Activated CD4-positive, alpha-beta T cell treated with anti-CD3 and anti-CD28 coated beads, Interleukin-2, amount 10 ng/mL, durations not matched to agents 7 days and 5 days (primary cell): ENCODE results near the gene RNASEL. TPM values are rescaled to one million over a fixed set of nuclear protein-coding genes. Genes with fewer than 3 reads are reported as not detected.
"Not testable (repeated sequence)": the region's sequence is repeated elsewhere in the genome, so short reads cannot be mapped to it uniquely, and the experiment has no call there.

Source experiments
- CTCF ChIA-PET: fragments of 350-600 bp; sonication (Branson Sonifier 250); formaldehyde crosslinking; loops from one replicate; lab custom pipeline; 2021; ENCODE audit warnings: antibody characterized with exemption; lab: Charles Lee
- POLR2A ChIA-PET: fragments of 350-600 bp; sonication (Branson Sonifier 250); formaldehyde crosslinking; loops from one replicate; lab custom pipeline; 2021; ENCODE audit warnings: antibody characterized with exemption; lab: Charles Lee
- DNase-seq: peaks from one replicate; pipeline ENCODE4 v3.0.0-alpha.2; 2020
- H3K27ac Mint-ChIP-seq: one replicate; pipeline ENCODE4 v1.8.0; 2021; ENCODE audit warnings: mild to moderate bottlenecking, moderate library complexity, mixed read lengths
- H3K27me3 Mint-ChIP-seq: one replicate; pipeline ENCODE4 v1.8.0; 2021; ENCODE audit warnings: mixed read lengths
- H3K36me3 Mint-ChIP-seq: one replicate; pipeline ENCODE4 v1.8.0; 2021; ENCODE audit warnings: low read depth, mixed read lengths
- H3K4me1 Mint-ChIP-seq: one replicate; pipeline ENCODE4 v1.8.0; 2021; ENCODE audit warnings: mixed read lengths
- H3K4me3 Mint-ChIP-seq: one replicate; pipeline ENCODE4 v1.8.0; 2021; ENCODE audit warnings: mild to moderate bottlenecking, moderate library complexity, mixed read lengths
- H3K9me3 Mint-ChIP-seq: one replicate; pipeline ENCODE4 v1.8.0; 2021; ENCODE audit warnings: mixed read lengths
- total RNA-seq, 2 experiments: library from RNA; stranded (reverse); gene quantifications; one replicate each; pipeline ENCODE4 v1.2.3, GENCODE V29; 2021

The RNASEL gene
- 1 to 10 TPM; 6.7 to 7.3 TPM for total RNA-seq

DNA sequence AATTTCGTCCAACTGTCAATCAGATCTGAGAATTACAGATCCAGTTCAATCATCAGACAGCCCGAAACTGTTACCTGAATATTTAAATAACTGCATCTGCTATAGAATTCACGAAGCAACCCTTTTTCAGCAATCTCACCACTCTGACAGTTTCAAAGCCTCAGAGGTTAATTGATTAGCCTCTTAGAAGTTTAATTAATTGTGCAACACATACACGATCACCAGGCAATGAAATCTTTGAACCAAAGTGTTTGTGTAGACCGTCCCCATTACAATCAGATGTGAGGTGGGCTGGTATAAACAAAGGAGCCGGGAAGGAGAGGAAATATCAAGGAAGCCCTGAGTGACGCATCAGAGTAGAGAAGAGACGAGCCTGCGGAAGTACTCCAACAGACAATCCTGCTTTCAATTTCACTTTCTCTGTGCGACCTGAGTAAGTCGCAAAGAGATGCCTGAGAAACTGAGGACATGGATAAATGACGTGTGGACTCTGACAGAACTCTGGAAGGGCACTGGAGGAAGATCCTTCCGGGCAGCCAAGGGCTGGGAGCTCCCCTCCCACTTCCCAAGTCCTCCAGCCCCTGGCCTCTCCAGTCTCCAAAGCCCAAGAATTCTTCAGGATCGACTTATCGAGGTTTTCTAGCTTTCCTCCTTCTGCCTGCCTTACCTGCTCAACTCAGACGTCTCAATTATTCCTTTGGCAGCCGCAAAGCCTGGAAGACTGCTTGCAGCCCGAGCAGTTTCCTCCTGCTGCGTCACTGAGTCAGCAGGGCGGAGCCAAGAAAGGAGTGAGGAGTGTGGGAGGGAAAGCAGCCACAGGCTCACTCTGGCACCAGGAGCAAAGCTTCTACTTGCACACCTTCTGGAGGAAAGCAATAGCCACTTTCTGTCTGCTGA lies at the start of gene RNASEL:
Gene RNASEL, minus strand, starts transcription at position 757 of the 897 bp plus-strand sequence. CDS start 2,450 bp downstream, outside the sequence.
- H3K4me1 Mint-ChIP-seq, result peaks cover 31% of the 10 kb centered on the region
- H3K27ac Mint-ChIP-seq, result peak within 1 kb of the TSS; percentile 99
- peak within 1 kb of the TSS; percentile 91 for H3K4me3 Mint-ChIP-seq
- POLR2A ChIA-PET, result interaction anchor here (0.5 to 1.2 kb wide), 2 partner anchors 10 to 212 kb away, joined by 3 to 5 read pairs; no protein-coding TSS in a partner anchor
- CTCF ChIA-PET, result interaction anchor here (0.6 to 4.4 kb wide), 12 partner anchors 11 to 504 kb away, joined by 3 to 24 read pairs (median 4); no protein-coding TSS in a partner anchor
- DNase-seq, result peak; percentile 62
- no peaks in the 10 kb centered on the region for H3K9me3 Mint-ChIP-seq
- H3K27me3 Mint-ChIP-seq, result peaks cover 12% of the 10 kb centered on the region
- H3K36me3 Mint-ChIP-seq, result peaks cover 14% of the 10 kb centered on the region

DNA sequence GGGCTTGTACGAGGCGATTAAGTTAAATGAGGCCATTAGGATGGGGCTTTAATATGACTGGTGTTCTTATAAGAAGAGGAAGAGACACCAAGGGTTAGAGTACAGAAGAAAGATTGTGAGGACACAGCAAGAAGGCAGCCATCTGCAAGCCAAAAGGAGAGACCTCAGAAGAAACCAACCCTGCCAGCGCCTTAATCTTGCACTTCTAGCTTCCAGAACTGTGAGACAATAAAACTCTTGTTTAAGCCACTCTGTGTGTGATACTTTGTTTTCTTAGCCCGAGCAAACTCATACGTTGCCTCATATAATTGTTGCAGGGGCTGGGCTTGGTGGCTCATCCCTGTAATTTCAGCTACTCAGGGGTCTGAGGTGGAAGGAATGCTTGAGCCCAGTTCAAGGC lies 48.7 kb upstream of the RNASEL start:
- no peaks in the 10 kb centered on the region for H3K36me3 Mint-ChIP-seq
- H3K9me3 Mint-ChIP-seq, result no peaks in the 10 kb centered on the region
- peaks cover 23% of the 10 kb centered on the region for H3K27me3 Mint-ChIP-seq
- no peak overlapping the region for H3K27ac Mint-ChIP-seq
- H3K4me3 Mint-ChIP-seq, result no peak overlapping the region
- ChIA-PET CTCF (interaction anchor here (1.7 kb wide), 1 partner anchor 29 kb away, joined by 6 read pairs; no protein-coding TSS in a partner anchor), POLR2A (no interaction called here)
- no peak for DNase-seq
- peaks cover 4% of the 10 kb centered on the region for H3K4me1 Mint-ChIP-seq

DNA sequence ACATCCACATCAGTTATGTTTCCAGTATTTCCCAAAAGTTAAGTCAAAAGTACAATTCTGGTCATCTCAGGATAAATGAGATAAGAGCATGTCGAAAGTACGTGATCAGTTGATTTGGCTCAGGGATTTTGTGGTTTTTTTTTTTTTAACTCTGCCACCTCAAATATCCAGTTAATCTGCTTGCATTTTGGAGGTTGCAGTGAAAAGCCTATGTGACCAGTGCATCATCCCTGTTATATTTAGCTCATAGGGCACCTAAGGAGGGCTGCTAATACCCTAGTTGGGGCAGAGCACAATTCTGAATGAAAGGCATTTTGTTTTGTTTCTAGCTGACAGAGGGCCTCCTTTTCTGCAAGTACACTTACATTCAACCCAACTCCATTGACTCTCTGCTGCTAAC lies 46.8 kb upstream of the RNASEL start:
- H3K27me3 Mint-ChIP-seq, result peaks cover 34% of the 10 kb centered on the region
- CTCF ChIA-PET, result interaction anchor here (1.2 kb wide), 1 partner anchor 33 kb away, joined by 3 read pairs; no protein-coding TSS in a partner anchor
- H3K36me3 Mint-ChIP-seq, result no peaks in the 10 kb centered on the region
- H3K4me1 Mint-ChIP-seq, result peaks cover 13% of the 10 kb centered on the region
- H3K9me3 Mint-ChIP-seq, result no peaks in the 10 kb centered on the region
- H3K4me3 Mint-ChIP-seq, result no peak overlapping the region
- H3K27ac Mint-ChIP-seq, result no peak overlapping the region
- no peak for DNase-seq
- POLR2A ChIA-PET, result interaction anchor here (0.6 kb wide), 1 partner anchor 86 kb away, joined by 7 read pairs; no protein-coding TSS in a partner anchor

DNA sequence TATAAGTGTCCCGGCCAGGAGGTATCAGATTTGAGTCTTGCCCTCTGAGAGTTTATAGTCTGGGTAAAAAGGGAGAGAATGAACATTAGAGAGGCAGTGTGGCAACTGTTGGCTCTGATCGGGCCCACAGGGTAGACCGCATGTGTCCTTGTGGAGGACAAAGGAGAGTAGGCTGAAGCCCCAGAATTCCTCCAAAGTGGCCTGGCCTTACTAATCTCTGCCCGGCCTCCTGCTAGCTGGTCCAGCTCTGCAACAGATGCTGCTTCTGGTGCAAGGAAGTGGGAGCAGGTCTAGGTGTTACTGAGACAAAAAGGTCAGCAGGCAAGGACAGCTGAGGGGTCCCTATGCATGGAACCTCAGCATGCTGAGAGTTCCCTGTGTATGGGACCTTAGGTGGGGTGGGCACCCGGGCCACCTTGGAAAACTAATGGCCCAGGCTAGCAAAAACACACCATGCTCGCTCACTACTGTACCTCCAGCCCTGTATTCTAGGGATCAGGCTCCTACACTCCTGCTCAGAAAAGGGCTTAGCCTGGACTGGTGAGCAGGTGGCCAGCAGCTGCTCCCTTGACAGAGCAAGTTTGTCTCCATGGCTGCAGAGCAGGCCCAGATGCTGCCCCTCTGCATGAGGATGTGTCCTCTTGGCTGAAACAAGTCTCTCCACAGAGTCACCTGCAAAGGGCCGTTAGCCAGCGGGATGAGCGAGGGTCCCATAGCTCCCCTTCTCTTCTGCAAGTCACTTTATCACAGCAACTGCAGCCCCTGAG lies 45.4 kb upstream of the RNASEL start:
- DNase-seq, result no peak
- CTCF ChIA-PET, result no interaction called here
- Mint-ChIP-seq H3K36me3 (no peaks in the 10 kb centered on the region), H3K4me3 (no peak overlapping the region), H3K9me3 (no peaks in the 10 kb centered on the region), H3K27me3 (peaks cover 46% of the 10 kb centered on the region), H3K4me1 (peaks cover 25% of the 10 kb centered on the region), H3K27ac (no peak overlapping the region)
- POLR2A ChIA-PET, result no interaction called here

- Mint-ChIP-seq H3K27ac (no peak overlapping the region), H3K36me3 (no peaks in the 10 kb centered on the region), H3K9me3 (no peaks in the 10 kb centered on the region), H3K4me3 (no peak overlapping the region), H3K4me1 (peaks cover 31% of the 10 kb centered on the region), H3K27me3 (peaks cover 52% of the 10 kb centered on the region)
- POLR2A ChIA-PET, result no interaction called here
- CTCF ChIA-PET, result interaction anchor here (1.4 kb wide), 1 partner anchor 190 kb away, joined by 3 read pairs; no protein-coding TSS in a partner anchor
- no peak for DNase-seq
Measured at GRCh38 chr1:182633657-182634281, 44.7 kb upstream of the RNASEL start.

- no peak for DNase-seq
- CTCF ChIA-PET, result interaction anchor here (1.4 kb wide), 1 partner anchor 189 kb away, joined by 3 read pairs; no protein-coding TSS in a partner anchor
- Mint-ChIP-seq H3K4me1 (peaks cover 31% of the 10 kb centered on the region), H3K27ac (no peak overlapping the region), H3K27me3 (peaks cover 57% of the 10 kb centered on the region), H3K9me3 (no peaks in the 10 kb centered on the region), H3K36me3 (no peaks in the 10 kb centered on the region), H3K4me3 (no peak overlapping the region)
- POLR2A ChIA-PET, result no interaction called here
Measured at GRCh38 chr1:182633031-182633430, 44.0 kb upstream of the RNASEL start.

DNA sequence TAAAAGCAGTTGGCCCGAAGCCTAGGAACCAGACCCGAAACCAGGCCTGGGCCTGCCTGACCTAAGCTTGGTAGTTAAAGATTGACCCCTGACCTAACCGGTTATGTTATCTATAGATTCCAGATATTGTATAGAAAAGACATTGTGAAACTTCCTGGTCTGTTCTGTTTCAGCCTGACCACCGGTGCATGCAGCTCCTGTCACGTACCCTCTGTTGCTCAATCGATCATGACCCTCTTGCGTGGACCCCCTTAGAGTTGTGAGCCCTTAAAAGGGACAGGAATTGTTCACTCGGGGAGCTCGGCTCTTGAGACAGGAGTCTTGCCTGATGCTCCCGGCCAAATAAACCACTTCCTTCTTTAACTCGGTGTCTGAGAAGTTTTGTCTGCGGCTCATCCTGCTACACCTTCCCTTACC lies 43.4 kb upstream of the RNASEL start:
- Mint-ChIP-seq H3K27me3 (peaks cover 63% of the 10 kb centered on the region), H3K4me1 (peaks cover 31% of the 10 kb centered on the region)
- H3K4me3 Mint-ChIP-seq, H3K9me3 Mint-ChIP-seq, H3K27ac Mint-ChIP-seq, DNase-seq, H3K36me3 Mint-ChIP-seq, POLR2A ChIA-PET: not testable (repeated sequence)
- CTCF ChIA-PET, result interaction anchor here (1.4 kb wide), 1 partner anchor 188 kb away, joined by 3 read pairs; no protein-coding TSS in a partner anchor

DNA sequence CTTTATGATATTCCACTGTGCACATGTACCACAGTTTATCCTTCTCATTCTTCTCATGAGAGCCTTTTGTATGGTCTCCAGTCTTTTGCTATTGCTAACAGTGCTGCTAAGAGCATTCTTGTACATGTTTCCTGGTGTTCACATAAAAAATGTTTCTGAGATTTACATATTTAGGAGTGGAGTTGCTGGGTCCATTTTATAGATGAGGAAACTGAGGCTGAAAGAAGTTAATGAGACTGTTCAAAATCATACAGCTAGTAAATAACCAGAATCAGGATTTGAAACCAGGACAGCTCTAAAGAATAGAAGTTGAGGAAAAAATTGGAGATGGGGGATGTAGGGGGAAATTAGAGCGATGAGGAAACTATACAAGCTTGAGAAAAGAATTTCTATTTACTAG lies 42.9 kb upstream of the RNASEL start:
- Mint-ChIP-seq H3K9me3 (no peaks in the 10 kb centered on the region), H3K4me3 (no peak overlapping the region), H3K27ac (no peak overlapping the region), H3K4me1 (peaks cover 31% of the 10 kb centered on the region), H3K36me3 (no peaks in the 10 kb centered on the region), H3K27me3 (peaks cover 67% of the 10 kb centered on the region)
- ChIA-PET CTCF (interaction anchor here (1.0 kb wide), 1 partner anchor 15 kb away, joined by 3 read pairs; no protein-coding TSS in a partner anchor), POLR2A (no interaction called here)
- DNase-seq, result no peak

DNA sequence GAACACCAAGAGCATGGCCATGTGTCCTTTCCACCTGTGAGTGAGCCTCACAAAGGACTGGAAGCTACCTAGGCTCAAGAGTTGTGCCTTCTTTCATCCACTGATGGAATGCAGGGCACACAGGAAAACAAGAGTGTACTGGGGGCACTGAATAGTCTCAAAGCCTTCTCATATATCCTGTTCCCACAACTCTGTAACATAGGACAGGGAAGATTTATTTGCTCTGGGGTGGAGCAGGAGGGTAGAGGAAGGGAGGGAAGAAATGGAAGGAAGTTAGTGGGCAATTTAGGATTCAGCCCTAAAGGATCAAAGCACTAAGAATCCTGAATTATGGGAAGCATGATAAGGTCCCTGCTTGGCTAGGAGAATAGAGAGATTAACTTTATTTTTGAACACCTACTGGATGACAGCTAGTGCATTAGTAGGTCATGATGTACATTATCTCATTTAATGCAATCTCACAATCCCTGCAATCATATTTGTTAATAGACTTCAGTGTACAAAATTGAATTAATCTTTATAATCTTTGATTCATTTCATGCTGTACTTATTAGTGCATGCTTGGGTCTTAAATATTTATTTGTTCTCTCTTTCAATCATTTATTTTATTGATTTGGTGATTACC lies 42.1 kb upstream of the RNASEL start:
- H3K4me3 Mint-ChIP-seq, result no peak overlapping the region
- no peak overlapping the region for H3K27ac Mint-ChIP-seq
- POLR2A ChIA-PET, result no interaction called here
- peaks cover 35% of the 10 kb centered on the region for H3K4me1 Mint-ChIP-seq
- H3K27me3 Mint-ChIP-seq, result peaks cover 75% of the 10 kb centered on the region
- DNase-seq, result no peak
- no peaks in the 10 kb centered on the region for H3K9me3 Mint-ChIP-seq
- H3K36me3 Mint-ChIP-seq, result no peaks in the 10 kb centered on the region
- CTCF ChIA-PET, result interaction anchor here (1.0 to 2.2 kb wide), 2 partner anchors 10 to 15 kb away, joined by 3 to 4 read pairs; no protein-coding TSS in a partner anchor

- H3K36me3 Mint-ChIP-seq, result no peaks in the 10 kb centered on the region
- H3K27ac Mint-ChIP-seq, result no peak overlapping the region
- ChIA-PET CTCF (interaction anchor here (0.5 to 2.5 kb wide), 4 partner anchors 10 to 152 kb away, joined by 3 to 7 read pairs (median 4); no protein-coding TSS in a partner anchor), POLR2A (no interaction called here)
- H3K4me1 Mint-ChIP-seq, result peaks cover 35% of the 10 kb centered on the region
- H3K9me3 Mint-ChIP-seq, result no peaks in the 10 kb centered on the region
- H3K27me3 Mint-ChIP-seq, result peaks cover 75% of the 10 kb centered on the region
- no peak overlapping the region for H3K4me3 Mint-ChIP-seq
- DNase-seq, result no peak
Measured at GRCh38 chr1:182630586-182630985, 41.5 kb upstream of the RNASEL start.

- H3K36me3 Mint-ChIP-seq, result no peaks in the 10 kb centered on the region
- peaks cover 39% of the 10 kb centered on the region for H3K4me1 Mint-ChIP-seq
- H3K27me3 Mint-ChIP-seq, result peaks cover 80% of the 10 kb centered on the region
- peak; percentile 22 for DNase-seq
- H3K27ac Mint-ChIP-seq, result no peak overlapping the region
- no peaks in the 10 kb centered on the region for H3K9me3 Mint-ChIP-seq
- ChIA-PET CTCF (interaction anchor here (0.8 to 2.5 kb wide), 6 partner anchors 9 to 153 kb away, joined by 3 to 7 read pairs (median 4); no protein-coding TSS in a partner anchor), POLR2A (no interaction called here)
- no peak overlapping the region for H3K4me3 Mint-ChIP-seq
Measured at GRCh38 chr1:182629499-182630096, 40.5 kb upstream of the RNASEL start.
